WTC11 (cell line): ENCODE results near the gene AFF3.

Source experiments
- CTCF ChIP-seq: fragments of 200-600 bp; IDR thresholded peaks from 2 replicates; pipeline ENCODE4 v1.8.0; 2022; ENCODE audit warnings: antibody characterized with exemption
- ESRRA ChIP-seq: sonication (generic); formaldehyde crosslinking; IDR thresholded peaks from 2 replicates; pipeline ENCODE4 v1.8.1; 2022; ENCODE audit warnings: mild to moderate bottlenecking, missing genetic modification reagents, borderline replicate concordance
- FOXK1 ChIP-seq: sonication (generic); formaldehyde crosslinking; IDR thresholded peaks from 2 replicates; pipeline ENCODE4 v1.8.0; 2022; ENCODE audit warnings: mild to moderate bottlenecking, moderate library complexity, missing genetic modification reagents
- IRF2 ChIP-seq: sonication (generic); formaldehyde crosslinking; IDR thresholded peaks from 2 replicates; pipeline ENCODE4 v1.8.0; 2022; ENCODE audit warnings: low read depth, missing genetic modification reagents, borderline replicate concordance
- MAX ChIP-seq: sonication (generic); formaldehyde crosslinking; IDR thresholded peaks from 2 replicates; pipeline ENCODE4 v1.8.0; 2022; ENCODE audit warnings: mild to moderate bottlenecking, missing genetic modification reagents
- TEAD4 ChIP-seq: sonication (generic); formaldehyde crosslinking; IDR thresholded peaks from 2 replicates; pipeline ENCODE4 v1.8.0; 2022; ENCODE audit warnings: mild to moderate bottlenecking, missing genetic modification reagents
- ZNF423 ChIP-seq: fragments of 250-450 bp; sonication (Bioruptor Pico); IDR thresholded peaks from 2 replicates; pipeline ENCODE4 v2.1.2; 2022; ENCODE audit warnings: mild to moderate bottlenecking, moderate library complexity
- TF ChIP-seq, protein P1 (sequence below): sonication (generic); formaldehyde crosslinking; IDR thresholded peaks from 2 replicates; pipeline ENCODE4 v1.8.0; 2022; ENCODE audit warnings: mild to moderate bottlenecking, missing genetic modification reagents
- TF ChIP-seq, protein P2 (sequence below): sonication (generic); formaldehyde crosslinking; IDR thresholded peaks from 2 replicates; pipeline ENCODE4 v1.8.1; 2022; ENCODE audit warnings: low read depth, missing genetic modification reagents, borderline replicate concordance

DNA sequence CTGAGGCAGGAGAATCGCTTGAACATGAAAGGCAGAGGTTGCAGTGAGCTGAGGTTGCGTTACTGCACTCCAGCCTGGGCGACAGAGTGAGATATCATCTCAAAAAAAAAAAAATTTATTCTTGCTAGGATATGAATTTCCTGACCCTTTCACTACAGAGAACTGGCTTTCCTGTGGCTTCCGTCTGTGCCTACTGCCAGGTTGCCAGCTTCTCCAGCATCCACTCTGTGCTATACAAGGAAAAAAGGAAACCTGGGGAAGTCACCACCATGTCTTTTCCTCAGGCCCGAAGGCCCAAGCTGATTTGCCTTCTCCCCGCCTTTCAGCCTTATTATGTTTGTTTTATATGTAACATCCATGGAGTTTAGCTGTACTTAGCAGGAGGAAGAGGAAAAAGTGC is 530.6 kb downstream of the AFF3 start:
- TF ChIP-seq CTCF (no peak), ZNF423 (CRISPR knock-in tag) (no peak), ESRRA (CRISPR knock-in tag) (no peak), FOXK1 (no peak), TEAD4 (CRISPR knock-in tag) (no peak), MAX (no peak), IRF2 (CRISPR knock-in tag) (no peak)
- TF ChIP-seq, protein P1, sequence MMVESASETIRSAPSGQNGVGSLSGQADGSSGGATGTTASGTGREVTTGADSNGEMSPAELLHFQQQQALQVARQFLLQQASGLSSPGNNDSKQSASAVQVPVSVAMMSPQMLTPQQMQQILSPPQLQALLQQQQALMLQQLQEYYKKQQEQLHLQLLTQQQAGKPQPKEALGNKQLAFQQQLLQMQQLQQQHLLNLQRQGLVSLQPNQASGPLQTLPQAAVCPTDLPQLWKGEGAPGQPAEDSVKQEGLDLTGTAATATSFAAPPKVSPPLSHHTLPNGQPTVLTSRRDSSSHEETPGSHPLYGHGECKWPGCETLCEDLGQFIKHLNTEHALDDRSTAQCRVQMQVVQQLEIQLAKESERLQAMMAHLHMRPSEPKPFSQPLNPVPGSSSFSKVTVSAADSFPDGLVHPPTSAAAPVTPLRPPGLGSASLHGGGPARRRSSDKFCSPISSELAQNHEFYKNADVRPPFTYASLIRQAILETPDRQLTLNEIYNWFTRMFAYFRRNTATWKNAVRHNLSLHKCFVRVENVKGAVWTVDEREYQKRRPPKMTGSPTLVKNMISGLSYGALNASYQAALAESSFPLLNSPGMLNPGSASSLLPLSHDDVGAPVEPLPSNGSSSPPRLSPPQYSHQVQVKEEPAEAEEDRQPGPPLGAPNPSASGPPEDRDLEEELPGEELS: no peak
- TF ChIP-seq, protein P2, sequence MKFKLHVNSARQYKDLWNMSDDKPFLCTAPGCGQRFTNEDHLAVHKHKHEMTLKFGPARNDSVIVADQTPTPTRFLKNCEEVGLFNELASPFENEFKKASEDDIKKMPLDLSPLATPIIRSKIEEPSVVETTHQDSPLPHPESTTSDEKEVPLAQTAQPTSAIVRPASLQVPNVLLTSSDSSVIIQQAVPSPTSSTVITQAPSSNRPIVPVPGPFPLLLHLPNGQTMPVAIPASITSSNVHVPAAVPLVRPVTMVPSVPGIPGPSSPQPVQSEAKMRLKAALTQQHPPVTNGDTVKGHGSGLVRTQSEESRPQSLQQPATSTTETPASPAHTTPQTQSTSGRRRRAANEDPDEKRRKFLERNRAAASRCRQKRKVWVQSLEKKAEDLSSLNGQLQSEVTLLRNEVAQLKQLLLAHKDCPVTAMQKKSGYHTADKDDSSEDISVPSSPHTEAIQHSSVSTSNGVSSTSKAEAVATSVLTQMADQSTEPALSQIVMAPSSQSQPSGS (CRISPR knock-in tag): no peak
